HEK293 (cell line): Measurements from ENCODE around the gene SAP30.

Source experiments
- CTCF ChIA-PET: fragments of 350-600 bp; formaldehyde crosslinking; extraction: SDS; loops from one replicate; lab custom pipeline; 2021; ENCODE audit warnings: antibody characterized with exemption; lab: Yijun Ruan, JAX
- POLR2A ChIA-PET: fragments of 300-600 bp; formaldehyde crosslinking; extraction: SDS; loops from one replicate; lab custom pipeline; 2020; ENCODE audit warnings: antibody characterized with exemption, inconsistent platforms; lab: Yijun Ruan, JAX
- H3K27ac ChIP-seq: fragments of 200-500 bp; sonication (Bioruptor generic); 2 replicates; pipeline ENCODE4 v1.5.1; 2014; ENCODE audit warnings: low read depth, low read length, control low read depth, inconsistent platforms; ENCODE audit errors: extremely low read depth
- H3K36me3 ChIP-seq, 2 experiments: fragments of 200-500 bp in 1 of 2; sonication (Bioruptor generic) in 1 of 2; 1 replicate in 1 of 2; 2 replicates in 1 of 2; pipeline ENCODE4 v1.5.1; 2014 to 2017; ENCODE audit warnings: inconsistent platforms in 2 of 2, low read length in 2 of 2; ENCODE audit not compliant: control insufficient read depth in 2 of 2, insufficient read depth in 1 of 2
- H3K4me1 ChIP-seq: fragments of 200-500 bp; sonication (Bioruptor generic); 2 replicates; pipeline ENCODE4 v1.5.1; 2014; ENCODE audit warnings: mild to moderate bottlenecking, low read length, inconsistent platforms; ENCODE audit not compliant: control insufficient read depth, insufficient read depth
- H3K4me3 ChIP-seq: 2 replicates; pipeline ENCODE4 v1.5.1; 2011; ENCODE audit warnings: low read depth, mild to moderate bottlenecking, control low read depth, low read length, moderate library complexity
- H3K9me3 ChIP-seq: fragments of 200-500 bp; sonication (Bioruptor generic); 2 replicates; pipeline ENCODE4 v1.5.1; 2014; ENCODE audit warnings: low read depth, low read length, inconsistent platforms; ENCODE audit not compliant: control insufficient read depth, insufficient read depth
- KLF7 ChIP-seq: fragments of 450-650 bp; formaldehyde crosslinking; IDR thresholded peaks from 2 replicates; pipeline ENCODE4 v1.5.1; 2016; ENCODE audit warnings: missing biosample characterization, missing genetic modification characterization, borderline replicate concordance
- MEIS1 ChIP-seq: sonication (generic); formaldehyde crosslinking; IDR thresholded peaks from 2 replicates; pipeline ENCODE4 v1.8.1; 2022; ENCODE audit warnings: missing genetic modification reagents, mild to moderate bottlenecking, borderline replicate concordance
- PRDM2 ChIP-seq: fragments of 450-650 bp; formaldehyde crosslinking; IDR thresholded peaks from 2 replicates; pipeline ENCODE4 v1.5.1; 2016; ENCODE audit warnings: missing biosample characterization, missing genetic modification characterization, borderline replicate concordance
- ZEB2 ChIP-seq: fragments of 450-650 bp; formaldehyde crosslinking; IDR thresholded peaks from 2 replicates; pipeline ENCODE4 v1.5.1; 2016; ENCODE audit warnings: missing biosample characterization, missing genetic modification characterization
- ZFP37 ChIP-seq: fragments of 450-650 bp; formaldehyde crosslinking; IDR thresholded peaks from 2 replicates; pipeline ENCODE4 v1.5.1; 2016; ENCODE audit warnings: missing biosample characterization, missing genetic modification characterization
- ZNF16 ChIP-seq: fragments of 450-650 bp; formaldehyde crosslinking; IDR thresholded peaks from 2 replicates; pipeline ENCODE4 v1.5.1; 2016; ENCODE audit warnings: low read depth, missing biosample characterization, missing genetic modification characterization
- ZNF174 ChIP-seq: fragments of 450-650 bp; formaldehyde crosslinking; IDR thresholded peaks from 2 replicates; pipeline ENCODE4 v1.5.0; 2017; ENCODE audit warnings: missing biosample characterization, mild to moderate bottlenecking, missing genetic modification characterization
- ZNF184 ChIP-seq: fragments of 450-650 bp; IDR thresholded peaks from 2 replicates; pipeline ENCODE4 v1.5.1; 2018; ENCODE audit warnings: missing biosample characterization, mild to moderate bottlenecking, missing genetic modification characterization
- ZNF202 ChIP-seq: fragments of 450-650 bp; formaldehyde crosslinking; IDR thresholded peaks from 2 replicates; pipeline ENCODE4 v1.5.1; 2016; ENCODE audit warnings: missing biosample characterization, missing genetic modification characterization, borderline replicate concordance
- ZNF311 ChIP-seq: fragments of 450-650 bp; formaldehyde crosslinking; IDR thresholded peaks from 2 replicates; pipeline ENCODE4 v1.5.1; 2017; ENCODE audit warnings: missing biosample characterization, missing genetic modification characterization, borderline replicate concordance
- ZNF350 ChIP-seq: fragments of 450-650 bp; formaldehyde crosslinking; IDR thresholded peaks from 2 replicates; pipeline ENCODE4 v1.5.0; 2017; ENCODE audit warnings: missing biosample characterization, mild to moderate bottlenecking, missing genetic modification characterization
- ZNF398 ChIP-seq: fragments of 450-650 bp; formaldehyde crosslinking; IDR thresholded peaks from 2 replicates; pipeline ENCODE4 v1.5.1; 2017; ENCODE audit warnings: missing biosample characterization, missing genetic modification characterization
- ZNF48 ChIP-seq: fragments of 450-650 bp; formaldehyde crosslinking; IDR thresholded peaks from 2 replicates; pipeline ENCODE4 v1.5.1; 2016; ENCODE audit warnings: missing biosample characterization, missing genetic modification characterization
- ZNF501 ChIP-seq: fragments of 450-650 bp; formaldehyde crosslinking; IDR thresholded peaks from 2 replicates; pipeline ENCODE4 v1.5.1; 2016; ENCODE audit warnings: missing biosample characterization, missing genetic modification characterization
- ZNF624 ChIP-seq: fragments of 450-650 bp; formaldehyde crosslinking; IDR thresholded peaks from 2 replicates; pipeline ENCODE4 v1.5.1; 2017; ENCODE audit warnings: missing biosample characterization, missing genetic modification characterization
- ZNF658 ChIP-seq: fragments of 450-650 bp; formaldehyde crosslinking; IDR thresholded peaks from 2 replicates; pipeline ENCODE4; 2016; ENCODE audit warnings: missing biosample characterization, missing genetic modification characterization
- ZNF76 ChIP-seq: fragments of 450-650 bp; formaldehyde crosslinking; IDR thresholded peaks from 2 replicates; pipeline ENCODE4; 2016; ENCODE audit warnings: low read depth, missing biosample characterization, missing genetic modification characterization, borderline replicate concordance
- ZNF776 ChIP-seq: fragments of 450-650 bp; formaldehyde crosslinking; IDR thresholded peaks from 2 replicates; pipeline ENCODE4 v1.5.0; 2017; ENCODE audit warnings: missing biosample characterization, missing genetic modification characterization, borderline replicate concordance
- ZNF791 ChIP-seq: fragments of 450-650 bp; formaldehyde crosslinking; IDR thresholded peaks from 2 replicates; pipeline ENCODE4 v1.5.1; 2016; ENCODE audit warnings: missing biosample characterization, missing genetic modification characterization
- TF ChIP-seq, protein P1 (sequence below): fragments of 450-650 bp; IDR thresholded peaks from 2 replicates; pipeline ENCODE4 v1.5.1; 2018; ENCODE audit warnings: missing biosample characterization, missing genetic modification characterization

Gene SAP30

DNA sequence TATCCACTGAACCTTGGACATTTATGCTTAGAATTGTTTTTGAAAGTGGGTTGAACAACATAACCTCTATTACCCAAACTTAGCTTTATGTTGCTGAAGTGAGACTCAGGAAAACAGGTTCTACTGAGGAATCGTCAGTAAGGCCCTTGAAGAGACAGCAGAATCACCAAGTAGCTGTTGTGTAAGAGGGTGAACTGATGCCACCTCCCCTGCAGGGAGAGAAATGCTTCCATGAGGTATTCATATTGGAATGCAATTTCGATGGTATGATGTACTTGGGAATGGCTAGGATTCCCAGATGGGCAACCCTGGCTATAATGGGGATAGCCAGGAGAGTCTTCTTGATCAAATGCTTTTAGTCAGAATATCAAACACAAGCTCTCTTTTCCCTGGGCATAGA lies 32.3 kb downstream of the SAP30 start:
- Histone ChIP-seq H3K4me3 (no peak overlapping the region), H3K4me1 (no peaks in the 10 kb centered on the region), H3K9me3 (no peaks in the 10 kb centered on the region), H3K36me3 (no peaks in the 10 kb centered on the region), H3K27ac (no peak overlapping the region)
- TF ChIP-seq MEIS1 (CRISPR knock-in tag) = no peak
- TF ChIP-seq KLF7 (tag by site-specific recombination) = no peak
- no peak for TF ChIP-seq ZNF311 (tag by site-specific recombination)
- POLR2A ChIA-PET = interaction anchor here (0.6 to 1.8 kb wide), 4 partner anchors 9 to 69 kb away, joined by 3 to 6 read pairs (median 3); partner anchors contain the start of genes HMGB2 and SAP30
- CTCF ChIA-PET = interaction anchor here (0.6 kb wide), 2 partner anchors 18 to 83 kb away, joined by 3 read pairs; no protein-coding TSS in a partner anchor

DNA sequence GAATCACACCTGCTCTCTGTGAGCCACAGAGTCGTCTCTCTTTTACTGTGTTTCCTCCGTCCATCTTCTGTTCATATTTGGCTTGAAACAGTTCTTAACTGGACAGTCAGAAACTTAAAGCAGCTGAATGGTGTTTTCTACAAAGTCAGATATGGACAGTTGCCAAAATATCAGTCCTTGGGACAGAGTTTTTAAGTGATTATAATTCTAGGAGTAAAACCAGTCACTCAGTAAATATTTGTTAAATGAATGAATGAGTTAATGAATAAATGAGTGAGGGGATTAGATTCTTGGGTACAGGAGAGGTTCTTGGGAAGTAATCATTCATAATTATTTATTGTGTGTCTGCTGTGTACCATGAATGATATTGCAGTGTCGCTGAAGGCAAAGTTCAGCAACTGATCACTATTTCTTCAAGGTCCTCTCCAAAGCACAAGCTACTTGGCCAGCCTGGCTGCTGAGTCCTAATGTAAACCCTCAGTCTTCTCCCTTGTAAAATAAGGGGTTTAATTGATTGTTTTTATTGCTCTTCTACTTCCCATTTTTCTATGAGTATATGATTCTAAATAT lies 33.6 kb downstream of the SAP30 start:
- no peaks in the 10 kb centered on the region for H3K36me3 ChIP-seq
- no peak overlapping the region for H3K4me3 ChIP-seq
- POLR2A ChIA-PET = no interaction called here
- H3K27ac ChIP-seq = no peak overlapping the region
- no peaks in the 10 kb centered on the region for H3K9me3 ChIP-seq
- TF ChIP-seq ZNF76 (tag by site-specific recombination) (no peak), ZFP37 (tag by site-specific recombination) (no peak), ZNF624 (tag by site-specific recombination) (no peak), PRDM2 (no peak), ZNF184 (tag by site-specific recombination) (no peak), ZNF398 (tag by site-specific recombination) (no peak), ZNF174 (tag by site-specific recombination) (no peak), KLF7 (tag by site-specific recombination) (no peak)
- CTCF ChIA-PET = interaction anchor here (0.9 kb wide), 1 partner anchor 9 kb away, joined by 3 read pairs; no protein-coding TSS in a partner anchor
- no peaks in the 10 kb centered on the region for H3K4me1 ChIP-seq

DNA sequence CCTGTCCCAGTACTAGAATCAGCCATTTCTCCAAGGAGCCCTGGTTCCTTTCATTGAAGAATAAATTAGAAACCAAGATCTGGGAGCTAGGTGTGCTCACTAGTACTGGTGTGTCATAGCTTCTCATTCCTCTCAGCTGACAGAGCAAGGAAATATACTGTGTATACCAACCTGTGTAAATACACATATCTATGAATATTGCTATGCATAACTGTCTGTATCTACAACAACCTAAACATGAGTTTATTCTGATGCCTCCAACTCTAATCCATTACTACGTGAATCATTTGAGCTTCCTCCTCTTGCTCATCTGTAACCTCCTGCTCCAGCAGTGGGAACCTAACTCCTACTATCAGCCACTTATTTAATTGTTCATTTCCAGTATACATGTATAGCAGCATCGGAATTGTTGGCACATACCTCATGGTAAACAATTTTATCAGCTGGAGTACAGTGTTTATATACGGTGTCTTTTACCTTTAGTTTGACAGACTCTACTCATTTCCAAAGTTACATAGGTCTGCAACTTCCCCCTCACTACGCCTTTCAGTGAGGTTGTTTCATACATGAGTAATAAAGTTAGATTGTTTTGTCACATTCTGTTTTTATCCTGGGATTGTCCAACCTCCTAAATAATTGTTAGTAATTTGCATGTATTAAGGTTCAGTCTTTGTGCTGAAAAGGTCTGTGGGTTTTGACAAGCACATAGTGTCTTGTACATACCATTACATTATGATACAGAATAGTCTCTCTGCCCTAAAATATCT lies 35.3 kb downstream of the SAP30 start:
- POLR2A ChIA-PET = no interaction called here
- CTCF ChIA-PET = interaction anchor here (0.8 kb wide), 1 partner anchor 104 kb away, joined by 3 read pairs; no protein-coding TSS in a partner anchor
- Histone ChIP-seq H3K27ac (no peak overlapping the region), H3K4me3 (no peak overlapping the region), H3K4me1 (no peaks in the 10 kb centered on the region), H3K9me3 (no peaks in the 10 kb centered on the region), H3K36me3 (no peaks in the 10 kb centered on the region)
- TF ChIP-seq ZNF791 (tag by site-specific recombination) (no peak), ZNF776 (tag by site-specific recombination) (no peak), ZEB2 (tag by site-specific recombination) (no peak), ZNF350 (no peak), ZFP37 (tag by site-specific recombination) (no peak), ZNF501 (tag by site-specific recombination) (no peak), ZNF48 (tag by site-specific recombination) (no peak), ZNF202 (no peak), MEIS1 (CRISPR knock-in tag) (no peak), ZNF658 (tag by site-specific recombination) (no peak), ZNF16 (tag by site-specific recombination) (no peak)
- TF ChIP-seq, protein P1, sequence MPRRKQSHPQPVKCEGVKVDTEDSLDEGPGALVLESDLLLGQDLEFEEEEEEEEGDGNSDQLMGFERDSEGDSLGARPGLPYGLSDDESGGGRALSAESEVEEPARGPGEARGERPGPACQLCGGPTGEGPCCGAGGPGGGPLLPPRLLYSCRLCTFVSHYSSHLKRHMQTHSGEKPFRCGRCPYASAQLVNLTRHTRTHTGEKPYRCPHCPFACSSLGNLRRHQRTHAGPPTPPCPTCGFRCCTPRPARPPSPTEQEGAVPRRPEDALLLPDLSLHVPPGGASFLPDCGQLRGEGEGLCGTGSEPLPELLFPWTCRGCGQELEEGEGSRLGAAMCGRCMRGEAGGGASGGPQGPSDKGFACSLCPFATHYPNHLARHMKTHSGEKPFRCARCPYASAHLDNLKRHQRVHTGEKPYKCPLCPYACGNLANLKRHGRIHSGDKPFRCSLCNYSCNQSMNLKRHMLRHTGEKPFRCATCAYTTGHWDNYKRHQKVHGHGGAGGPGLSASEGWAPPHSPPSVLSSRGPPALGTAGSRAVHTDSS (tag by site-specific recombination) = no peak
